ENCODE results near the gene AK8. TPM values are rescaled to one million over a fixed set of nuclear protein-coding genes. Genes with fewer than 3 reads are reported as not detected.
"Not testable (repeated sequence)": the region's sequence is repeated elsewhere in the genome, so short reads cannot be mapped to it uniquely, and the experiment has no call there.

Gene AK8
- total RNA-seq, 4 donors from 2014 or later, result 1.4 to 3.7 (median 1.8) TPM

DNA sequence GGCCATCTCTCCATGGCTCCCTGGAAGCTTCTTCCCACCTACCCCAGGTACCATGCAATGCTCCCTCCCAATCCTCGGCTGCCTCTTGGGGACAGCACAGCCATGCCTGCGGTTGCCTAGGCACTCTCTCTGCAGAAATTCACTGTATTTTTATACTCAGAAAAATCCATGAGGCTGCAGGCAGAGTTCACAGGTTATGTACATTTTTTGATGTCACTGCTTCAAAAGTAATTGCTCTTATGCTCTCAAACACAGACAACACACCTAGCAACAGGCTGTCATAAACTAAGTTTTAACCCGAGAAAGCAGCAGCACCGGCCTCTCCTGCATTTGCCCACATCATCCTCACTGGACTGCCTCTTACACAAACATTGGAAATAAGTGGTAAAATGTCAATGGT lies 102.4 kb downstream of the AK8 start:
- Histone ChIP-seq H3K9me3 (no peaks in the 10 kb centered on the region), H3K4me1 (peaks cover 3% of the 10 kb centered on the region), H3K27me3 (peaks cover 4% of the 10 kb centered on the region), H3K27ac (no peak overlapping the region), H3K36me3 (no peaks in the 10 kb centered on the region), H3K4me3 (no peak overlapping the region)
- DNase-seq (ENCODE audit: low spot score in 2 of 2), result peak in 1 of 2 donors; percentile 21
- 83% methylated on average over 4 of the region's 4 CpGs for WGBS
- TF ChIP-seq POLR2A (IDR thresholded peaks at IDR 0.05) (no peak), EP300 (IDR thresholded peaks at IDR 0.05) (no peak), POLR2AphosphoS5 (IDR thresholded peaks at IDR 0.05) (no peak), CTCF (IDR thresholded peaks at IDR 0.05) (no peak)

DNA sequence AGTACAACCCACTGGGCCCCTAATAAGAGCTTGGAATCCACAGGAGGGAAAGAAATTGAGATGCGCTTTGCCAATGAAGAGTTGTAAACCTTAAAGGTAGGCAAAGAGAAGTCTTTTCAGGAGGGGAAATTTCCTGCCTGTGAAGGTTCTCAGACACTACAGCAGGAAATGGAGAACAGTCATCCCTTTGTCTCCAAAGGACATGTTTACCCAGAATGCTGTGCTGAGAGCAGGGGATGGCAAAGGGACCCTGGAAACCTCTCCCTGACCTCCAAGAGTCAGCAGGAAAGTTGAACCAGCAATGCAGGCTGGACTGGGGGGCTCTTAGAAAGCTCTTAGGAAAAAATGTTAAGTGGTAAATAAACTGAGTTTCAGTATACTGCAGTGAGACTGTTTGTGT lies 103.2 kb downstream of the AK8 start:
- DNase-seq (ENCODE audit: low spot score in 2 of 2), result no peak
- no peak overlapping the region for H3K27ac ChIP-seq
- 94% methylated on average over 1 of the region's 1 CpG for WGBS
- peaks cover 4% of the 10 kb centered on the region for H3K27me3 ChIP-seq
- peaks cover 8% of the 10 kb centered on the region for H3K4me1 ChIP-seq
- H3K9me3 ChIP-seq, result no peaks in the 10 kb centered on the region
- no peak overlapping the region for H3K4me3 ChIP-seq
- TF ChIP-seq POLR2AphosphoS5 (IDR thresholded peaks at IDR 0.05), result no peak
- no peaks in the 10 kb centered on the region for H3K36me3 ChIP-seq

GRCh38 chr9:132773764-132774339 lies 104.2 kb downstream of the AK8 start:
- Histone ChIP-seq H3K4me3 (no peak overlapping the region), H3K27me3 (no peaks in the 10 kb centered on the region), H3K36me3 (no peaks in the 10 kb centered on the region), H3K9me3 (no peaks in the 10 kb centered on the region), H3K27ac (no peak overlapping the region), H3K4me1 (peaks cover 13% of the 10 kb centered on the region)
- 69% methylated on average over 7 of the region's 7 CpGs for WGBS
- TF ChIP-seq POLR2A (IDR thresholded peaks at IDR 0.05) (no peak), POLR2AphosphoS5 (IDR thresholded peaks at IDR 0.05) (no peak), CTCF (IDR thresholded peaks at IDR 0.05) (no peak), EP300 (IDR thresholded peaks at IDR 0.05) (no peak)
- peak in 1 of 2 donors; percentile 40 for DNase-seq (ENCODE audit: low spot score in 2 of 2)

- Histone ChIP-seq H3K4me3 (no peak overlapping the region), H3K4me1 (peaks cover 18% of the 10 kb centered on the region), H3K9me3 (no peaks in the 10 kb centered on the region), H3K36me3 (no peaks in the 10 kb centered on the region), H3K27me3 (no peaks in the 10 kb centered on the region), H3K27ac (no peak overlapping the region)
- TF ChIP-seq POLR2A (IDR thresholded peaks at IDR 0.05), result no peak
- no peak for TF ChIP-seq POLR2AphosphoS5 (IDR thresholded peaks at IDR 0.05)
- TF ChIP-seq CTCF (IDR thresholded peaks at IDR 0.05), result no peak
- no peak for TF ChIP-seq EP300 (IDR thresholded peaks at IDR 0.05)
- 91% methylated on average over 2 of the region's 2 CpGs for WGBS
- peak in 1 of 2 donors; percentile 15 for DNase-seq (ENCODE audit: low spot score in 2 of 2)
Observed at GRCh38 chr9:132773093-132773492, 105.0 kb downstream of the AK8 start.

DNA sequence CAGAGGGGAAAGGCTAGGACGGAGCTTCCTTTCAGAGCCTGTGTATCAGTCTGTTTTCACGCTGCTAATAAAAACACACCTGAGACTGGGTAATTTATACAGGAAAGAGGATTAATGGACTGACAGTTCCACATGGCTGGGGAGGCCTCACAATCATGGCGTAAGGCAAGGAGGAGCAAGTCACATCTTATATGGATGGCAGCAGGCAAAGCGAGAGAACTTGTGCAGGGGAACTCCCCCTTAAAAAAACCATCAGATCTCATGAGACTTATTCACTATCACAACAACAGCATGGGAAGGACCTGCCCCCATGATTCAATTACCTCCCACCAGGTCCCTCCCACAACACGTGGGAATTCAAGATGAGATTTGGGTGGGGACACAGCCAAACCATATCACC lies 106.3 kb downstream of the AK8 start:
- peaks cover 18% of the 10 kb centered on the region for H3K4me1 ChIP-seq
- not testable (repeated sequence) for H3K27ac ChIP-seq, H3K36me3 ChIP-seq, H3K9me3 ChIP-seq, H3K27me3 ChIP-seq, H3K4me3 ChIP-seq
- 92% methylated on average over 5 of the region's 5 CpGs for WGBS
- DNase-seq (ENCODE audit: low spot score in 2 of 2), result peak in 1 of 2 donors; percentile 7

DNA sequence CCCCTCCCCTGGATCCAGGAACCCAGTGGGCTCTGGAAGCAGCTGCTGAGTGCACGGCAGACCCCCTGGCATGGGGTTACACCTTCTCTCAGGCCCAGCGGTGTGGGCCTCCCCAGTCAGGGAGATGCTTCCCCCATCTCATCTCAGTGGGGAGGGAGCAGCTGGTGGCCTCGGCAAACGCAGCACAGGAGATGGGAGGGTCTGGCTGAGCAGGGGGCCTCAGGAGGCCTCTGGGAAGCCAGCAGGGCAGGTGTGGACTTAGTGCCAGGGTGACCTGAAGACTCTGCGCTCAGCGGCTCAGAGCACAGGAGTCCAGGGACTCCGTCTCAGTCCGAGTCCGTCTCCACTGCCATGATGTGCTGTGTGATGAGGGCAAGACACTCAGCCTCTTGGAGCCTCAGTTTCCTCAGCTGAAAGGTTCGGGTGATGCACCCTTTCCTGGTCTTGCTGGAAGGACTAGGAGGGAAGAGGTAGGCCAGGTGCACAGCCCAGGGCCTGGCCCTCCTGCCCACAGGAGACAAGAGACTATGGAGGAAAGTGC lies 107.2 kb downstream of the AK8 start:
- TF ChIP-seq POLR2A (IDR thresholded peaks at IDR 0.05) (no peak), POLR2AphosphoS5 (IDR thresholded peaks at IDR 0.05) (no peak), EP300 (IDR thresholded peaks at IDR 0.05) (no peak), CTCF (IDR thresholded peaks at IDR 0.05) (no peak)
- no peaks in the 10 kb centered on the region for H3K27me3 ChIP-seq
- no peaks in the 10 kb centered on the region for H3K36me3 ChIP-seq
- 81% methylated on average over 6 of the region's 10 CpGs for WGBS
- peak in 1 of 2 donors; percentile 49 for DNase-seq (ENCODE audit: low spot score in 2 of 2)
- H3K9me3 ChIP-seq, result no peaks in the 10 kb centered on the region
- H3K4me3 ChIP-seq, result peak overlapping the region; percentile 61
- H3K27ac ChIP-seq, result peak overlapping the region; percentile 78
- H3K4me1 ChIP-seq, result peaks cover 18% of the 10 kb centered on the region
